ENCODE data around the gene CADPS2.
A peak's percentile ranks its signal among the peaks of the same experiment; 100 is the strongest.

Gene CADPS2

DNA sequence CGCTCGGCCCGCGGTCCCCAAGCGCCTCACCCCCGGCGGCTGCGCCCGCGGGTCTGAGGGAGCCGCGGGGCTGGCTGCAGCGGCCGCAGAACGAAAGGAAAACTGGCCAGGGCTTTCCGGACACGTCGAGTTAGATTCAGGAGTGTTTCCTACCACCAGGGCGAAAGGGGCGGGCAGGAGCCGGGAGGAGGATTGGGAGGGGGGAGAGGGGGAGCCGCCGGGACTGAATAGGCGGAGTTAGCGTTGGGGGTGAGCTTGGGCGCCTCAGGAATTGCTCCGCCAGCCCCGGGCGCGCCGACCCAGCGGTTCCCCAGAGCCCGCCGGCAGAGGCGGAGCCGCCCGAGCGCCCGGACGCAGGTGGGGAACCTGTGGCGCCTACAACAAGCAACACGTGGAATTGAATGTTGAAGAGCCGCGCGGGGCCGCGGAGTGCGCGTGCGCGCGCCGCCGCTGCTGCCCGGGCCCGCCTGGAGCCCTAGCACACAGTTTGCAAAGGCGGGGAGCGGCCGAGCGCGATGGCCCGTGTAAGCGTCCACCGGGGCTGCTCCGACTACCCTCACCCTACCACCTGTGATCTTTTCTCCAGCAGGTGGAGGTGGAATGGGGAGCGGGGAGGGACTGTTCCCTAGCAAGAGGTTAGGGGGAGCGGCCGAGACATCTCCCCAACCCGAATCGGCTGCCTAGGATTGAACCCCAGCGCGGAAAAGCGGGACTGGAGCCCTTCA is at the start of gene CADPS2:
Gene CADPS2, minus strand, starts transcription at position 104 of the 725 bp plus-strand sequence. CDS start 123 bp downstream, outside the sequence.
- peak; percentile 87 for DNase-seq

DNA sequence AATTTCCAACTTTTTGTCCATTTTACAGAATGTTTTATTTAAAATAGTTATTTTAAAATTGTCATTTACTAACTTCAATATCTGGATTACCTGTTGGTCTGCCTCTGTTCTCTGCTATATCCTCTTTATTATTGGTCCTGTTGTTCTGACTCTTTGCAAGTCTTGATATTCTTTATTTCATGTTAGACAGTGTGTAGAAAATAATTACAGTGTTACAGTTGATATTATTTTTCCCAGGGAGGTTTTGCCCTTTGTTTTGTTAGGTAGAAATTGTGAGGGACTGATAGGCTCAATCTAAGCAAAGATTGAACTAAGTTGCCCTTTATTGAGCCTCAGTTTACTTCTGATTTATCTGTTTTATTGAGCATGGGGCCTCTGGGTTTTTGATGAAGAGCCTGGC is 49.4 kb upstream of the CADPS2 start:
- DNase-seq = no peak

DNA sequence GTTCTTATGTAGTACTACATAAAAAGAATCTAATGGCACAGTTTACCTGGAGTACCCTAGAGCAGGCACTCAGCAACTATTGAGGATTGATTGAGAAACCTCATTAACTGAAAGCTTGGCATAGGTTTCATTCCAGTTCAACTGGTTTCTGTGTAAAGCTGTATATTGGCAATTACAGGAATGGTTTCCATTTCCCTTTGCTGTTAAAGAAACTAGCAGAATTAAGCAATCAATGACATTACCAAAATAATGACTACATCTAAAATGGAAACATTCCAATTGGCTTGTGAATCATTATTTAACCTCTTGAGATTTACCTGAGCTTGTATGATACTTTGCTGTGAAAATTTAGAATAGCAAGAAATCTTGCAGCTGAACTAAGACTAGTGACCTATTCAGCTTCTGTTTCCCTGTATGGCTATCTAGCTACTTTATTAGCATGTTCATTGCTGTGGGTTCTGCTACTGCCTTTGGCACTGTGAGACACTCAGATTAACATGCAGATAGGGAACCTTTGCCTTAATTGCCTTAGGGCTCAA is 33.5 kb upstream of the CADPS2 start:
- DNase-seq = no peak

DNA sequence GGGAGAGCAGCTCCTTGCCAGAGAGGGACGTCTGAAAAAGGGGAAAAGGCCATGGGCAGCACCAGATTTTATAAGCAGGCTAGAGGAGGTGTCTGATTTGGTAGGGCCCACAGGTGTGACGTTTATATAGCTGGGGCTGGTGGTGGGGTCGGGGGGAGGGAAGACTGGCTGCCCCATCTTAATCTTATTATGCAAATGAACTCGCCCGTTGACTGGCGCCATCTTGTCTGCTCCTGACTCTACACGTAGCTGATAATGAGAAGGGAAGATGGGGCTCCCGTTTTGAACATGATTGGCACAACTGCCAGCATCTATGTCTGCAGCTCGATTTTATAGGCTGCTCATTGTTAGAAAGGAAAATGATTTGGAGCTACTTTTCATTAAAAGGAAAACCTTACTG is 28.6 kb upstream of the CADPS2 start:
- no peak for DNase-seq

DNA sequence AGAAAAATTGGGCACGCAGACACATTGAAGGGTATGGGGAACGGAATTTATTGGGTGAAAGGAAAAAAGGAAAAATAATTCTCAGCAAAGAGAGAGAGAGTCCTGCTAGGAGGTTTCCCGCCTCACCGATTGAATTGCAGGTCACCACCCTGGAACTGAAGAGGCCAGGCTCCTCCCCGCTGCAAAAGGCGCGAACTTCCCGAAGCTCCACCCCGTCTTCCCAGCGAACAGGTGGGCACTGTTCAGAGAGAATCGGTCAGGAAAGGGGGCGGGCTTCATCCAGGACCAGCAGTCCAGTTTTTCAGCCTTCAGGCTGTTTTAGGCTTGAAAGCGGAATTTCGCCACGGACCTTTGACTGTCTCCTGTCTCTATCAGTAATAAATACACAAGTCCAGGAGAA is 27.3 kb upstream of the CADPS2 start:
- DNase-seq = no peak

DNA sequence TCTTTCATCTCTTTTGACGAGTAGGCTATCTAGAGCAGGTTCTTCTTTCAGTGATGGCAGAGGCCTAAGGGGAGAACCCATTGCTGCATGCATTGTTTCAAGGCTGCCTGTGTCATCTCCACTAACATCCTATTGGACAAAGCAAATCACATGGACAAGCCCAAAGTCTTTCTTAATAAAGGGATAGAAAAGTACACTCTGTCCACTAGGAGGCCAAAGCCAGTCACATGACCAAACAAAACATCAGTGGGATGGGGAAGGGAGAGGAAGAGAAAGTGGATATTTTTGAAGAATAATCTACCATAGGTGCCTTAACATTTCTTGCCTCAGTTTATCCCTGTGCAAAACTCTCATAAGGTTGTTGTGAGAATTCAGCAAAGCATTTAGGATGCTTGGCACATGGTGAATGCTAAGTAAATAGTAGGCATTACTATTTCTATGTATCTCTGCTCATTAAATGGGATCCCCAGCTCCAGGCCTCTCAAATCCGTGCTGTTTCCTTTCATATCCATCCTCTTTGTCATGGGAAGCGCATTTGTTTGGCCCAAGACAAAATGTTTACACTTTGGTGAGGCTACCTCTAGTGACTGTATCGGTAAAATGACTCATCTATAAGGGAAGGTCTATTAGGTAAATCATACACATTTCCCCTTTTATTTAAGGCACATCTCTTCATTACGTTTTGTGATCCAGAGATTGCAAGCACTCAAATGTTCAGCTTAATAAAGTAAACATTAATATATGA is 16.7 kb upstream of the CADPS2 start:
- no peak for DNase-seq

DNA sequence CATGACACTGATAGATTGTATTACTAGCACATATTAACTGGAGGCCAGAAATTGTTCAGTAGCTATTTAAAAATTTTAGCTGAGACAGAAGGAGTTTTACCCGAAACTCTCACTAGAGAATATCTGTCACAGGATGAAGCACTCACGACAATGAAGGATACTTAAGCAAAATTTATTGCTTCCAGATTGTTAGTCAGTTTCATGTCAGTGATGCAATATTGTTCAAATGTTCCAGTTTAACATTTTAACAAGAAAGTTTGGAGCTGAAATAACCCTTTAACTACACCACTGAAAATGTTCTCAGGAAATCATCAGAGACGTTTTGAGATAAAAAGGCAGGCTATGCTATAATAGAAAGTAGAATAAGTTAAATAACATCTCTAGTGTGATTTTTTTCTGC is 15.0 kb upstream of the CADPS2 start:
- DNase-seq = no peak

DNA sequence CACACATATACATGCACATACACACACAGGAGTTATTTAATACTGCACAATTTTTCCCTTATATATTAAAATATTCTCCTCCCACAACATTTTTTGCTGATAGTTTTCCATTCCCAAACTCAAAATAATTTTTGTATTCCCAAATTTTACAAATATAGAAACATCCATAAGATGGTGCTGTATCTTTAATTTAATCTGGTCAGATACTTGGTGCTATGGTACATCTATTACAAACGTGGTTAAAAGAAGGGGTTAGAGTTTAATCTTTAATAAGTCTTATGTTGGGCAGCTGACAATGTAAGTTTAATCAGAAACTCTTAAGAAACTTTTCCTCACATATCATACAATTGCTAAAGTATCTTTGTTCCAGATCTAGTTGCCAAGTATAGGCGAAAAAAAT is 10.2 kb upstream of the CADPS2 start:
- DNase-seq = no peak

DNA sequence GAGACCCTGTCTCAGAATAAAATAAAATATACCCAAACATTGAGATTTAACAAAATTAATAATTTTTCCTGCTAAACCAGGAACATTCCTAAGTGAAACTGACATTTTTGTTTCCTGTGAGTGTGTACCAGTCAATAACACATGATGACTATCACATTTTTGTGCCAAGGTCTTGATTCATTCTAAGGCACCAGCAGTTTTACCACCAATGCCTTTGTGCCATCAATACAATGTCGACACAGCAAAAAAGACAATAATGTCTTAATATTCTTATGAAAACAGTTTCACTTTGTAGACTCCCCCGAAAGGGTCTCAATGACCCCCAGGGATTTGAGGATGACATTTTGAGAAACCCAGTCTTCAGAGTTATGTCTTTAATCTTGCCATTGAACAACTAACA is 7.2 kb upstream of the CADPS2 start:
- no peak for DNase-seq

DNA sequence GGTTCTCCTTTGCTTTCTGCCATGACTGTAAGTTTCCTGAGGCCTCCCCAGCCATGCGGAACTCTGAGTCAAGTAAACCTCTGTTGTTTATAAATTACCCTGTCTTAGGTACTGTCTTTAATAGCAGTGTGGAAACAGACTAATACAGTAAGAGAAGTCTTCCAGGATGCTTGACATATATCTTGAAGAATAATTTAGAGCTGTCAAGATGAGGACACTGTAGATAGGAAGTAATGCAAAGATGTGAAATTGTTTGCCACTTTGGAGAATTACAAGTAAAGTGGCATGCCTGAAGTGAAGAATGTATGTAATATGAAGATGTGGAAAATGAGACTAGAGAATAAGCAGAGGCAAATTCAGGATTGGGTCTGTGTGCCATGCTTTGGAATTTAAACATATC is 2.9 kb upstream of the CADPS2 start:
- DNase-seq = no peak

DNA sequence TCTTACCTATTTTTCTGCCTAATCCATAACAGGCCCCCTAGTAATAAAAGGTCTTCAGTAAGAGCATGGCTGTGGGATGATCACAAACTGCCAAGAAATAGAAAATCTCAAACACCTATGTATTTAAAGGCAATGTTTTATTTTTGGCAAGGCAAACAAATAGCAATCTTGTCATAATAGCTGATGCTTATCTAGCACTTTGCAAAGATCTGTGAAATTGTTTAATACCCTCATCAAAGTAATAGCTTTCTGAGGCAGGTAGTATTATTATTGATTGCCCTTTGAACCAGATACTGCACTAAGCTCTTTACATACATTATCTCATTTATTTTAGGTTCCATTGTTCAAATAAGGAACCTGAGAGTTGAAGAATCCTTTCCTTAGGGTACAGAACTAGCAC is 1.6 kb upstream of the CADPS2 start:
- no peak for DNase-seq

DNA sequence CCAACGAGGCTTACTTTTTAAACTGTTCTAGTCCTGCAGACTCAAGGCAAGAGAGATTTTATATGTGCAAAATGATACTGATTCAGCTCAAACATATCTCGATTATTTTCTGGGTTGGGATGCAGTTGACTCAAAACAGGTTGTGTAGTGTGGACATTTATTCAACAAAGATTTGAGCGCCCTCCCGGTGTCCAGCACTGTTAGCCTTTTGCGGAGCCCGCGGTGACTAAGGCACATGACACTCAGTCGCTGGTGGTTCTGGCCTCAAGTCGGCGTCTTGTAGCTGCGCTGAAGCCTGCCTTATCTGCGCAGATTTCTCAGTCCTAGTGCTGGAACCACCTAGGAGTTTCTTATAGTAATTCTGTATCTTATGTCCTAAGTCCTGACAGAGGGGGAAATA is 938 bp upstream of the CADPS2 start:
- peak; percentile 60 for DNase-seq

DNA sequence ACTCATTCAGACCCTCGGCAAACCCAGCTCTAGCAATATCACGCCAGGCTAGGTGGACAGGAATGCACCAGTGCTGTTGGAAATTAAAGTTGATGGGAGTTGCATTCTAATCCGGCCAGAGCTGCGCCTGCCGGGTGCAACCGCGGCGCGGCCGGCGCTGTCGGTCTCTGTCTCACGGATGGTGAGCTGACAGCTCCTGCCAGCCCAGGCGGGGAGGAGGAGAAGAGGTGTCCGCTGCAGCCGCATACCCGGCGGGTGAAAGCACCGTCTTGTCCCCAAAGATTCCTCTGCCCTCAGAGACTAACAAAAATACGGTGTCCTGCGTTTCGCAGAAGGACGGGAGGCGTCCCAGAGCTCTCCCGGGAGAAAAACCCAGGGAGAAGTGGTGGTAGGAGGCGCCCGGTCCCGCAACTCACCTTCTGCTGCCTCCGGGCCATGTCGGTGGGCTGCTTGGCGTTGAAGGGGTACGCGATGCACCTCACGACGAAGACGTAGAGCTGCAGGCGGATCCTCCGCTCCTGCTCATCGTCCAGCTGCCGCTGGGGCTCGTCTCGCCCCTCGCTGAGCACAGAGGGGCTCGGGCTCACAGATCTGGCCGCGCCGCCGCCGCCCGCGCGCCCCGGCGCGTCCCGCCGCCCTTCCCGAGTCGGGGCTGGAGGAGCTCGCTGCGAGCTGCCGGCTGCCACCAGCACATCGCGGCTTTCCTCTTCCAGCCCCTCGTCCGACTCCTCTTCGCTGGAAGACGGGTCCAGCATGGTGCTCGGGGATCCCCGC is 490 bp downstream of the CADPS2 start:
- peak; percentile 43 for DNase-seq

DNA sequence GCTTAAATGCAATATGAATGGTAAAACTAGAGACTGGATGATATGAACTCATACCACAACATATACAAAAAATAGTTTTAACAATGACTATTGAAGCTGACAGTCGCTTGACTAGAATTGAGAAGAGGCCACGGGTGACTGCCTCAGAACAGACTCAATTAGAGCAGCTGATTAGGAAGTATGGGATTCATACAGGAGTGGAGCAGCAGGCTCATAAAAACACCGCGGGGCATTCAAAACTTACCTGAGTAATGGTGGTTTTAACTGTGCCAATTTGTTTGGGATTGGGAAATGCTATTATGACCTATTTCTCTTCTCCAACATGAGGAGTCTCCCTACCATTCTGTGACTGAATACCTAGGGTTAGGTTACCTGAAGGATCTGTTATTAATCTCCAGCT is 2.1 kb downstream of the CADPS2 start:
- no peak for DNase-seq

DNA sequence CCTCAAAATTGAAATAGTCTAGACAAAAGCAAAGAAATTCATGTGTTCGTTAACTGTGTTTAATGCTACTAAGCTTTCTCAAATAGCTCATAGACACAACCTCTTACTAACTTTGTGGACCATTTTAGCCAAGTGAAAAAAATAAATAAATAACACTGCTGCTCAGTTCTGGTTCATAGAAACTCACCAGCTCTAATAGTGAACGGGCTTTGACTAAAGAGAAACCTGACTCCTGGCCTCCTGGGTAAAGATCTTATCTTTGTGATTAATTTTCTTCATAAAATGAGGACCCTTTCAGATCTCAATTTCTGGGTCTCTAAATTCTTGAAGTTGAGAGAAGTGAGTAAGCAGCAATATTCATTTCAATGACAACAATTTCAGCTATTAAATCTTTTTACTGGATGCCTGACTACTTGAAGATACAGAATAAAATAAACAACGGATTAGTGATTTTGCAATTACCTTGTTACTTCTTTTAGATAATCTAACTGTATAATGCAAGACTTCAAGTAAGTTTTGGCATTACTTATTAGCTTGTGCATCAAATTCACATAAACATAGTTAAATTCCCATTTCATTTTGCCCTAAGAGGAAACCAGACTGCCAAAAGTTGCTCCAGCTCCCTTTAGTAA is 3.1 kb downstream of the CADPS2 start:
- DNase-seq = no peak

DNA sequence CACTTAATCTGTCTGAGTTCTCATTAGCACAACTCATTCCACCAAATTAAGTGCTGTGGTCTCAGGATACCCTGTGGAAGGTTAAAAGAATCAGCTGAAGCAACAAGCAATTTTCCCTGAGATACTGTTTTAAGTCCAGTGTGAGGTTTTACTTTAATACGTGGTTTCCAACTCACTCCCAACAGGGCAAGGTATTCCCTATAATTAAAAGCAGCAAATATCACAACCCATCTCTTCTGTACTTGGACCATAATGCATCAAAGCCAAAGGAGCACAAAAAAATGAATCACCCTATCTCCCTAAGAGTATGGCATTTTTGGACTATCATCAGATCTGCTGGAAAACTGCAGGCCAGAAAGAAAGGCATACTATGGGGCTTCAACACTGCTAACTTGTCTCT is 4.9 kb downstream of the CADPS2 start:
- no peak for DNase-seq

DNA sequence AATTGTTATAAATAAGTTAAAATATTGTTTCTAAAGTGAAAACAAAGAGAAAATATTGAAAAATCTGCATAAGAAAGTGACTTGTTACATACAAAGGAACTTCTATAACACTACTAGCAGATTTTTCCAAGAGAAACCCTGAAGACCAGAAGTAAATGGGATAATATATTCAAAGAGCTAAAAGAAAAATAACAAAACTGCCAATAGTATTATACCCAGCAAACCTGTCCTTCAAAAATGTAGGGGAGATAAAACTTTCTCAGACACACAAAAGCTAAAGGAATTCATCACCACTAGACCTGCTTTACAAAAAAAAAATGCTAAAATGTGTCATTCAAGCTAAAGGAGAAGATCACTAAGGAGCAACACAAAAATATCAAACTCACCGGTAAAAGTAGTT is 17.0 kb downstream of the CADPS2 start:
- no peak for DNase-seq

DNA sequence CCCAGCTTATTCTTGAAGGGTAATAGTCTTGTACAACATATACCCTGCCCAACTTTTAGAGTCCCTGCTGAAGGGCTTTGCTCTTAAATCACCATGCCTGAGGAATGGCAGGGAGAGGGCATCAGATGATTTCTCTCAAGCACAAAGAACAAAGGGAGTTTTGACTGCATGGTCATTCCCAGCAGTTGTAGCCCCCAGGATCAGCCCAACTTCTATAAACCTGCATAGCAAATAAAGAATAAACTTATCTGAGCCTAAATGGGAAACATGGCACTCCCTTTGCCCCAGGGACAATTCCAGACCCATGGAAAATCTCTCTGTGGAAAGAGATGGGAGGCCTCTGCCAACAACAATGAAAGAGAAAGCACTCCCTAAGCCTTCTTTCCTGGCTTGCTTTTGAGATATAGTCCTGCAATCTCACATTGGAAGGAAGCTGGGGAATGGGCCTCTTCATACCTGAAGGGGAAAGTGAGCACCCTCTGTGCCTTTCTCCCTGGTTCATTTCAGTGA is 18.7 kb downstream of the CADPS2 start:
- DNase-seq = no peak

DNA sequence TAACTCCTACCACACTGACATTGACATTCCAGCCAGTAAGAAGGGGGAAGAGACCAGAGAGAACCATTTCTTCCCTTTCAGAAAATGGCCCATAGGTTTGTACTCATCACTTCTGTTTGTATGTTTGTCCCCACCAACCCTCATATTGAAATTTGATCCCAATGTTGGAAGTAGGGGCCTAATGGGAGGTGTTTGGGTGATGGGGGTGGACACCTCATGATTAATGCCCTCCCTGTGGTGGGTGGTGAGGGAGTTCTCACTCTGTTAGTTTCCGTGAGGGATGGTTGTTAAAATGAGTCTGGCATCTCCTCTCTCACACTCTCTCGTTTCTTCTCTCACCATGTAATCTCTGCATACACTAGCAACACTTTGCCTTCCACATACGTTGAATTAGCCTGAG is 21.4 kb downstream of the CADPS2 start:
- no peak for DNase-seq

DNA sequence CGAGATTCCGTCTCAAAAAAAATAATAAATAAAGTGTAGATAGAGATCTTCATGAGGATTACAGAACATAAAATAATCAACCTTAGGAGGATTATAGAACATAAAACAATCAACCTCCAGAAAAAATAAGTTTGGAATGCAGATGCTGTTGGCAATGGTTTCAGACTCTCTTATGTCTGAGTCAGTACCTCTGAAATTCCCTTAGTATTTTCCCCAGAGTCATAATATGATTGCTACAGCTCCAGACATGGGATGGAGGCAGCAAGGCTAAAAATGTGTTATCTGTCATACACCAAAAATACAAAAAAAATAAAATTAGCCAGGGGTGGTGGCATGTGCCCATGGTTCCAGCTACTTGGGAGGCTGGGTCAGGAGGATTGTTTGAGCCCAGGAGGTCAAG is 22.2 kb downstream of the CADPS2 start:
- no peak for DNase-seq

DNA sequence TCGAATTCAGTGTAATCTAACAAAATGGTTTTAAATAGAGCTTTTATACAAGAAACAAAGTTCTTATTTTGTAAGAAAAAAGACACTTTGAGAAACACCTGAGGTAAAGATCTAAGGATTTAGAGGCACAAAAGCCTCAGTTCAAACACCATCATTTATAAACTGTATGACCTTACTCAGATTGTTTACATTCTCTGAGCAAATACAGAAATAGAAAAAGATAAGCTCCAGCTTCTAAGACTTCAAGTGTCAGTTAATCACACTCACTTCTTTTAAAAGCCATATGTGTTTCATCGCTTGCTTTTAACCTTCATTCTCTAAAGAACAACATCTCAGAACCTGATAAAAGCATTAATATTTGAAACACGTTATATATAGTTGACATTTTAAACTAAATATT is 27.9 kb downstream of the CADPS2 start:
- DNase-seq = no peak

DNA sequence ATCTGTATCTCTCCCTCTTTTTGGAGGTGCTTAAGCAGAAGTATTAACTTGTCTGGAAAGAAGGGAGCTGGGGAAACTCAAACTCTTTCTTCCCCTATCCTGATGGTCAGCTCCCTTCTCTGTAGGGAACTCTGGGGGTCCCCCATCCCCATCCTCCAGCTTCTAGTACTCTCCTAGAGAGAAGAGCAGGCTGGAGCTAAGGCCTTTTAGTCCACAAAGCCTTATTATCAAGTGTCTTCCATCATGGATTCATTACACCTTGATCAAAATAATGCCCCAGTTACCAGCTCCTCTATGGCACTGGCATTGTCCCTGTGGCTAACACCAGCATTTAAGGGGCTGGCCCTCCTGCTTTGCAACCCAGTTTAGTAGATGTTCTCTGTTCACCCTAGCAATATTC is 35.7 kb downstream of the CADPS2 start:
- DNase-seq = no peak

DNA sequence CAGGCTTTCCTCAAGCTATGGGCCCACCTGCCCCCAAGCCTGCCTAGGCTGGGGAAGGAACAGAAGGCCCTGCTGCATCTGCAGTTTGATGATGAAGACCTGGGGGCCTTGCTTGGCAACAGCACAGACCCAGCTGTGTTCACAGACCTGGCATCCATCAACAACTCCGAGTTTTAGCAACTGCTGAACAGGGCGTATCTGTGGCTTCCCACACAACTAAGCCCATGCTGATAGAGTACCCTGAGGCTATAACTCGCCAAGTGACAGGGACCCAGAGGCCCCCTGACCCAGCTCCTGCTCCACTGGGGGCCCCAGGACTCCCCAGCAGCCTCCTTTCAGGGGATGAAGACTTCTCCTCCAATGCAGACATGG is 36.3 kb downstream of the CADPS2 start:
- DNase-seq = no peak

All from kidney glomerular epithelial cell (primary cell).